HG03460 (cell line): ENCODE data around the gene NPDC1.

Source experiments
- ATAC-seq: cut with Tn5 transposase; IDR thresholded peaks from one replicate; pipeline ENCODE4 v1.9.1; 2021; ENCODE audit not compliant: unreplicated experiment

NPDC1 gene

GRCh38 chr9:136996361-136997292, 49.4 kb downstream of the NPDC1 start, which contains the start of gene CLIC3:
CLIC3 (minus strand) TSS chr9:136996568; CDS start chr9:136996543, 25 bp downstream.
- ATAC-seq = no peak

- ATAC-seq = no peak
Measured at GRCh38 chr9:136995772-136996311, 50.1 kb downstream of the NPDC1 start.

- ATAC-seq = no peak
Measured at GRCh38 chr9:136995362-136995761, 50.6 kb downstream of the NPDC1 start.

GRCh38 chr9:136994888-136995230, 51.1 kb downstream of the NPDC1 start:
- no peak for ATAC-seq

GRCh38 chr9:136994180-136994887, 51.6 kb downstream of the NPDC1 start:
- no peak for ATAC-seq

- ATAC-seq = no peak
Measured at GRCh38 chr9:136992819-136993369, 53.1 kb downstream of the NPDC1 start.

GRCh38 chr9:136991993-136992818, 53.8 kb downstream of the NPDC1 start, which contains the start of gene PAXX:
PAXX (plus strand) TSS chr9:136992422; CDS start chr9:136992444, 22 bp downstream.
- peak; percentile 77 for ATAC-seq

GRCh38 chr9:136990242-136990911, 55.6 kb downstream of the NPDC1 start:
- ATAC-seq = no peak
